GM11168 (cell line): Measurements from ENCODE around the gene STX12.
"Not testable (repeated sequence)": the region's sequence is repeated elsewhere in the genome, so short reads cannot be mapped to it uniquely, and the experiment has no call there.

Experiments used
- in situ Hi-C: fragments of 300-500 bp; cut with MboI; formaldehyde crosslinking; loops from one replicate; pipeline ENCODE4 v1.12.0; 2022; ENCODE audit warnings: low sequenced_read_pairs; ENCODE audit not compliant: unreplicated experiment

STX12 gene

DNA sequence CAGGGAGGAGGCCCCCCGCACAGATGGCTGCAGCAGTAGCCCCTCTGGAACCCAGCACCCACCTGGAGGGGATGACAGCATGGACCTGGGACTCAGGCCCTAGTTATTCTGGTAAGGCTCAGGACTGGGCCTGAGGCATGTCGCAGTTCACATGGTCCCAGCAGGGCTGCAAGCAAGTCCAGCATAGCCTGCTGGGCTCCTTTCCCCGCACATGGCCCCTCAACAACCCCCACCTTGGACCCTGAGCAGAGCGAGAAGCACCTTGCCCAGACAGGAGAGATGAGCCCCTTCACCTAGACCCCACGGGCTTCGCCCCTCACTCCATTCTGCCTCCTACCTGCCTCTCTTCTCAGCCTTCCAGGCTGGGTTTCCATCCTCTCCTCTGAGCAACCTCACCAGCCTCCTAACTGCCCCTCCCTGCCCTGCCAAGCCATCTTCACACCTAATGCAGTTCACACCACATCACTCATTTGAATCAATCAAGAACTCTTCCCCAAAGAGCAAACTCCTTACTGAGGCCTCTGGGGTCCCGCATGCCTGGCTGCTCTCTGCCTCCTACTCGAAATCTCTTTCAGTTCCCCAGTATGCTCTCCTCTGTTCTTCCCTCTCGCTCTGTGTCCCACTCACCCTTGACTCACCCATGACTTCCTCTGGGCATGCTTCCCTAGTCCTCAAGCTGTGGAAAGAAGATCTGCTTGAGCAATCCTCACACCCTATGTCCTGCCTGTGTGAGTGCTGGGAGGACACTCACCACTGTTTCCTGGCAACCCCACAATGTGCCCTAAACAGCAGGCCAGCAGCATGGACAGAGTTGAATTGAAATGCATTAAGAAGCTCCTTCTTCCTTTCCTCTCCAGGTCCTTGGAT, 89.9 kb downstream of the STX12 start:
- in situ Hi-C loops, result loop anchor here (10.0 kb wide), 1 partner anchor 112 kb away; no protein-coding TSS in a partner anchor

DNA sequence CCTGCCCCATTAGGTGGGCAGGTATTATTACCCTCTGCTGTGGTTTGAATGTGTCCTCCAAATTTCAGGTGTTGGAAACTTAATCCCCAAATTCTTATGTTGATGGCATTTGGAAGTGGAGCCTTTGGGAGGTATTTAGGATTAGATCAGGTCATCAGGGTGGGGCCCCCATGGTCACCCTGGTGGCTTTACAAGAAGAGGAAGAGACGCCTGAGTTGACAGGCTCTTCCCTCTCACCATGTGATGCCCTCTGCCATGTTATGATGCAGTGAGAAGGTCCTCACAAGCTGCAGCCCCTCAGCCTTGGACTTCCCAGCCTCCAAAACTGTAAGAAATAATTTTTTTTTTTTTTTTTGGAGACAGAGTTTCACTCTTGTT, 90.5 kb downstream of the STX12 start:
- in situ Hi-C loops, result loop anchor here (10.0 kb wide), 1 partner anchor 111 kb away; no protein-coding TSS in a partner anchor

DNA sequence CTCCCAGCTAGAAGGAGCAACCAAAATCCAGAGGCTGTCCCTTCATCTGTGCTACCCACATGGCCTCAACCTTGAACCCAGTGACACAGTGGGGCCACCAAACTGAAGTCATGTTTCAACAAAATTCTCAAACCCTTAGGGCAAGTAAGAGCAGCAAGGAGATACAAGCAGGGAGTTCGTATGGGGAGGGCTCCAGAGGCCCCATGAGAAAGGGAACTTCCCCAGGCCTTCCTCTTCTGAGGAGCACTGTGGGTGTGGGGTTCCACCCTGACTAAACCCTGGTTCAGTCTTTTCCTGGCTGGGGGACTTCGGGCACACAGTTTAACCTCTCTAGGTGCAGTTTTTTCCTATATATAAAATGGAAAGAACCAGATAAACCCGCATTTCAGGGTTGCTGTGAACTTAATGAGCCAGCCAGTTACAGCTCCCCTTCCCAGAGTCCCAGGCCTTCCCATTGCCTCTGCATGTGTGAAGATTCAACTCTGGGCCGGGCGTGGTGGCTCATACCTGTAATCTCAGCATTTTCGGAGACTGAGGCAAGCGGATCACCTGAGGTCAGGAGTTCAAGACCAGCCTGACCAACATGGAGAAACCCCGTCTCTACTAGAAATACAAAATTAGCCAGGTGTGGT, 91.4 kb downstream of the STX12 start:
- in situ Hi-C loops, result loop anchor here (10.0 kb wide), 1 partner anchor 110 kb away; no protein-coding TSS in a partner anchor

DNA sequence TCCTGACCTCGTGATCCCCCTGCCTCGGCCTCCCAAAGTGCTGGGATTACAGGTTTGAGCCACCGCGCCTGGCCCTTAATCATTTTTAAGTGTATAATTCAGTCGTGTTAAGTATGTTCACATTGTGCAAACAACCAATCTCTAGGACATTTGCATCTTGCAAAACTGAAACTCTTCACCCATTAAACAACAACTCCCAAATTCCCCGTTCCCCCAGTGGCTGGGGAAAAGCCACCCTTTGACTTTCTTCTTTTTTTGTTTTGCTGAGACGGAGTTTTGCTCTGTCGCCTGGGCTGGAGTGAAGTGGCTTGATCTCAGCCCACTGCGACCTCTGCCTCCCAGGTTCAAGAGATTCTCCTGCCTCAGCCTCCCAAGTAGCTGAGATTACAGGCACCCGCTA, 92.8 kb downstream of the STX12 start:
- in situ Hi-C loops, result loop anchor here (10.0 kb wide), 1 partner anchor 109 kb away; no protein-coding TSS in a partner anchor

DNA sequence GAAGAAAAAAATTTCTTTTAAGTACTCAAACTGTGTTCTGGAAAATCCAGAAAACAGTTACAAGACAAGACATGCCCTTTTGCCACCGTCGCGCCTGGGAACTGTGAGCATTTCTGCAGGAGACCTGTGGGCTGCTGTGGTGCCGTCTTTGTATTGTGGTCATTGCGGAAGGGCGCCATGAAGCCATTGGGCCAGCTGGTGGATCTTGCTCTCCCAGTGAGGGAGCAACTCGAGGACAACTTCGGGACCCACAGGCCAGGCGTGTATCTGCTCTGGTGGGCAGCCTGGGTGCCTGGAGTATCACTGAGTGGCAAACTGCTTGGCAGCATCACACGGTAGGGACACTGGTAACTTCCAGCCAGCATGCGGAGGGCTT, 95.5 kb downstream of the STX12 start:
- in situ Hi-C loops, result loop anchor here (10.0 kb wide), 1 partner anchor 106 kb away; no protein-coding TSS in a partner anchor

DNA sequence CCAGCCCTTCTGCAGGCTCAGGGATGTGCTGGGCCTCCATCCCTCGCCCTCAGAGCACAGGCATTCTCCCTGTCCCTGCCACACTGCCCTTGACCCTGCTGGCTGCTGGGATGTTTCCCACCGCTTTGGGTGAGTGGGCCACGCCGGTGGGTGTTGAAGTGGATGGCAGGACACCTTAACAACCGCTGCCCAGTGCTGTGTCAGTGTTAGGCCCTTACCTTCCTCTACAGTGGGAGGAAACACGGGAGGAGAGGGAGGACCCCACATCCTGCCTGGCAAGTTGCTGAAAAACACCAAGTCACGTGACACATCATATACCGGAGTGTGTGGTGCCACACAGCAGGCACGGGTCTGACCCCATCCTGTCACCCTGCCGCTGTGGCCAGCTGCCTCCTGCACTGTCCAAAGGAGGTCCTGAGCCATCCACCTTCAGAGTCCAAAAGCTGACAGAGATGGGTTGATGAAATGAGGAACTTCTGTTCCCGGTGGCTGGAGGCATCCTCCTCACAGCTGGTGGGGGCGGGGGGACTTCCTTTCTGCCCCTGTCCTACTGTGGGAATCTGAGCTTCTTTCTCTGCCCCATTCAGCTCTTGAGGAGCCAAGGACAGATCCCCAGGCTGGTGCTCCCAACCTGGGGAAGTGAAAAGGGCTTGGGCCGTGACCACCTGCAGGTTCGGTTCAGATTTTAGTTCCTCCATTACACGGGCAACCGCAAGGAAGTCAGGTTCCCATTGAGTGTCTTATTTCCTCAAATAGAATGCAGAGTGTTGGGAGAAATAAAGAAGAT, 96.1 kb downstream of the STX12 start:
- in situ Hi-C loops, result loop anchor here (10.0 kb wide), 1 partner anchor 106 kb away; no protein-coding TSS in a partner anchor

DNA sequence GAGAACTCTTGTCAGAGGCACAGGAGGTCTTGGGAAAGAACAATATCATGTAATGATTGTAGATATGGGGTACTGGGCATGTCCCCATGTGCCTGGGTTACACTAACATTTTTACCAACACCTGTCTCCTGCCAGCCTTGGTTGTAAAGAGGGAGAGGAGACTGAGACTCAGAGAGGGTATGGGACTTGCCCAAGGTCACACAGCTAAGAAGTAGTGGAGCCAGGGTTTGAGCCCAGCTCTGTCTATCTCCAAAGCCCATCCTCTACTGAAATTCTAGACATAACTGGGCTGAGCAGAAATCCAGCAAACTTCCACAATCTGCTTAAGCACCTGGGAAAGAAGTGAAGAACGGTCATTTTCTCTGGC, 96.7 kb downstream of the STX12 start:
- in situ Hi-C loops, result loop anchor here (10.0 kb wide), 1 partner anchor 105 kb away; no protein-coding TSS in a partner anchor

DNA sequence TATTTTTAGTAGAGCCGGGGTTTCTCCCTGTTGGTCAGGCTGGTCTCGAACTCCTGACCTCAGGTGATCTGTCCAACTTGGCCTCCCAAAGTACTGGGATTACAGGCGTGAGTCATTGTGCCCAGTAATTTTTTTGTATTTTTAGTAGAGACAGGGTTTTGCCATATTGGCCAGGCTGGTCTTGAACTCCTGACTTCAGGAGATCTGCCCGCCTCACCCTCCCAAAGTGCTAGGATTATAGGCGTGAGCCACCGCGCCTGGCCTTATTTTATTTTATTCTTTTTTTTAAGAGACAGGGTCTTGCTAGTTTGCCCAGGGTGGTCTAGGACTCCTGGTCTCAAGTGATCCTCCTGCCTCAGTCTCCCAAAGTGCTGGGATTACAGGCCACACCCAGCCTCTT, 98.1 kb downstream of the STX12 start:
- in situ Hi-C loops, result not testable (repeated sequence)

DNA sequence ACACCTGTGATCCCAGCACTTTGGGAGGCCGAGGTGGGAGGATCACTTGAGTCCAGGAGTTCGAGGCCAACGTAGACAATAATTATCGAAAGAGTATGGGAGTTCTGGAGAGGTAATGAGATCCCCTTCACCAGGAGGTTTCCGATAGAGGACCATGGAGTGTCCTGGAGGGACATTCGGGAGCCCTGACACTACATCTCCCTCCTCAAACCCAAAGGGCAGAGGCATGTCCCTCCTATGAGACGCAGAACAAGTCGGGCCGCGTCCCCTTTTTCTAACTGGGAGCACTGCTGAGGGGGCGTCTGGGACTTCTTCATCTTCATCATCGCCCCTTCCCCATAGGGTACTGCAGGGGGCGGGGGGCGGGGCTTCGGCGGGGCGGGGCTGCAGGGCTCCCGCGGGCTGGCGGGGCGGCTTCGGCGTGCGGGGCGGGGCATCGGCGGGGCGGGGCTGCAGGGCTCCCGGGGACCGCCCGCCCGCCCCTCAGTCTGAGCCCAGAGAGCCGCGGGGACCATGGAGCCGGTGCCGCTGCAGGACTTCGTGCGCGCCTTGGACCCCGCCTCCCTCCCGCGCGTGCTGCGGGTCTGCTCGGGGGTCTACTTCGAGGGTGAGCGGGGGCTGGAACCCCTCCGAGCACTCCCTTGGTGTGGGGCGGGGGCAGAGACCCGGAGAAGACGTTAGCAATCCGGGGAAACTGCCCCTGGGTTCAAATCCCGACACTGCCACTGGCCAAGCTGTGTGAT, 99.2 kb downstream of the STX12 start, which contains the start of gene THEMIS2:
THEMIS2 (plus strand) TSS at position 486 of the 743 bp plus-strand sequence; CDS start at position 514, 28 bp downstream.
- in situ Hi-C loops, result no loop called here

DNA sequence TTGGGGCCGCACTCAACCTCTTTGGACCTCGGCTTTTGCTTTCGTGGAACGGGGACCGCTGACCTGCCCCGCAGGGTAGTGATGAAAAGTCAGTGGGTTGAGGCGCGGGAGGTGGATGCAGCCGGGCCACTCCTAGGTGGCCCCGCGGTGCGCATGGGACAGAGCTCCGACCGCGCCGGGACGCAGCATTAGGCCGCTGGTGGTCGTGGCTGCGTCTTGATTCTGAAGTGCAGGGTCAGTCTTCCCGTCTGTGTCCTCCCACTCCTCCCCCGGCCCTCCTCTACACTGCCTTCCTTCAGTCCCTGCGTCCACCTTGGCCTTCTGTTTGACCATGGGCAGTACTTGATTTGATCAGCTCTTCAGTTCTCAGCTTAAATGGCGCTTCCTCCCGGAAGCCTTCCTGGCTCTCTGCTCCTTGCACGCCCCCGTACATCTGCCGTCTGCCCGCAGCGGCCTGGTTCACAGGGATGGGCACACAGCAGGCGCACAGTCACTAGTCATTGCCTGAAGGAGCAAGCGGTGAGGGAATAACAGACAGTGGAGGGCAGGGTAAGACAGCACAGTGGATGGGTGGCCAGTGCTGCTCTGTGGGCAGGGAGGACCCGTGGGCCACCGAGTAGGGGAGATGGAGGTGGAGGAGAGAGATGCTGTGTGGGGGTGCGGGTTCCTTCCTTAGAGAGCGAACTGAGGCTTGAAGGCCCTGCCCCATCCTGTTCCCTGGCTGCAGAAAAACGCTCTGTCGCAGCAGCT, 100.0 kb downstream of the STX12 start:
- in situ Hi-C loops, result no loop called here

DNA sequence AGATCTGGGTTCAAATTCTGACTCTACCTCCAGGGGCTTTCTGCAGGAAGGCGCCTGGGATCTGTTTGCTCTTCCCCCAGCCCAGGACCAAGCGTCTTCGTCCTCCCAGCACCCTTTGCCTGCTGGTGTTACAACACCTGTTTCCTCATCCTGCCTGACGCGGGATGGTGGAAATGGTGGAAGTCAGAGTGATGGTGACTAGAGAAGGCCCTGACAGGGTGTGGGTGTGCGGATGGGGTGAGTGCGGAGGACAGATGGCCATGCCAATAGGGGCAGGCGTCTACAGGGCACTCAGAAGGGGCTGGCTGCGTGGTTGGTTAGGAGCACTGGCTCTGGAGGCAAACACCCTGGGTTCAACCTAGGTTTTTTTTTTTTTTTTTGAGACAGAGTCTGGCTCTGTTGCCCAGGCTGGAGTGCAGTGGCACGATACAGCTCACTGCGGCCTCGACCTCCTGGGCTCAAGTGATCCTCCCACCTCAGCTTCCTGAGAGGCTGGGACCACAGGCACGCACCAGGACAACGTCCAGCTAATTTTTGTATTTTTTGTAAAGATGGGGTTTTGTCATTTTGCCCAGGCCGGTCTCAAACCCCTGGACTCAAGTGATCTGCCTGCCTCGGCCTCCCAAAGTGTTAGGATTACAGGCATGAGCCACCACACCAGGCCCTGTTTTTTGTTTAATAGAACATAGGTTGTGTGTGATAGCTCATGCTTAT, 100.8 kb downstream of the STX12 start:
- in situ Hi-C loops, result no loop called here
